ENCODE results near the gene ABHD4. TPM values are rescaled to one million over a fixed set of nuclear protein-coding genes. Genes with fewer than 3 reads are reported as not detected.
"Not testable (repeated sequence)": the region's sequence is repeated elsewhere in the genome, so short reads cannot be mapped to it uniquely, and the experiment has no call there.

ABHD4 gene
- total RNA-seq, 1 experiment from 2014 or later: 39.3 TPM

DNA sequence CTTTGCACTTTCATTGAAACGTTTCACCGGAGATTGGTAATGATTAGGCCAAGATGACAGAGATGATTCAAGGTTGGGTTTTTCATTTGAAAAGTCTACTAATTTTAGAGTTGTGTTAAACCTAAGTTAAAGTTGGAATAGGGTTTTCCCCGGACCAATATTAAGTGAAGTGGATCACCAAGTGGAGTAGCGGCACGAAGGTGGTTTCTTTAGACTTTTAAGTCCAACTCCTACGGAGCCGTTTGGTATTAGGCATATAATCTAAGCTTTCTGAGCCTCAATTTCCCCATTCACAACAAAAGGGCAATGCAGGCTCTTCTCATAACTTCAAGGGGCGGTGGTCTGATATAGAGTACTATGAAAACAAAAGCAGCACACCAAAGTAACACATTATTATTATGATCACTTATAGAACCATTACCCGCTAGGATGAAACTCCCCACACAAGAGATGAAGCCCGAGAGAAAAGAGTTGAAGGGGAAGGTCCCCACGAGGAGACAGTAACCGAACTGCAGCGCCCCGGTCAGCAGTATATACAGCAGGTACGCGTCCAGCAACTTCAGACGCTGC is 9.5 kb upstream of the ABHD4 start:
- DNase-seq (ENCODE audit: extremely low read depth, low read depth): no peak

DNA sequence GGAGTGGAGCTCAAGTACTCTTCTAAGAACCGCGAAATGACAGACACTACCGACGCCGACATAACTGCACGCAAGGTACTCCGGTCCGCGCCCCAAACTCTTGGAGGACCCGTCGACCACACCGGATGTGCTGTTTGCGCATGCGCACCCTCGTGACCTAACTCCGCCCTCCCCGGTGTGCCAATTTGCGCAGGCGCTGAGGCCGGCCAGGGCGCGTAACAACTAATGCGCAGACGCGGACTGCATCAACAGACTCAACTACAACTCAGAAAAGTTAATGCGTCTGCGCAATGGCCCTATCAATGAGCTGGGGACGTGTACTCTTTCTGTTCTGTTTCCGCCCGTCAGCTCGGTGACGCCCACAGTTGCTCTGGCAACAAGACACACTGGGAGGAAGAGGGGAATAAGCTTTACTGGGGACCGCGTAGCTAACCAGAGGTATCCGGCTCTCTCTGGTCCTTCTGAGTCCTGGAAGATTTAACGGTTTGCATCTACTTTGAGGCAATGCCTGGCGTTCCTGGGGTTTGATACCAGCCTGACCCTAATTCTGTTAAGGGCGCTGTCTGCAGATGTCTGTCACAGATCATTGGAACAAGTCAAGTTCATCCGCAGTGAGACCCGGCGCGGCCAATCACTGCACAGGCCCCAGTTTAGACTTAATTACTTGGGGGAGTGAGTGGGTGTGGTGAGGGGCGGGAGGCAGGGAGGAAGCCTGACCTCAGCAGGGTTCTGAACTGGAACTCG is 8.8 kb upstream of the ABHD4 start, which contains the start of gene DAD1:
Gene DAD1 (minus strand): TSS at position 129 of the 744 bp plus-strand sequence. CDS start 67 bp downstream, at position 62.
- peak; percentile 100 for DNase-seq (ENCODE audit: extremely low read depth, low read depth)

DNA sequence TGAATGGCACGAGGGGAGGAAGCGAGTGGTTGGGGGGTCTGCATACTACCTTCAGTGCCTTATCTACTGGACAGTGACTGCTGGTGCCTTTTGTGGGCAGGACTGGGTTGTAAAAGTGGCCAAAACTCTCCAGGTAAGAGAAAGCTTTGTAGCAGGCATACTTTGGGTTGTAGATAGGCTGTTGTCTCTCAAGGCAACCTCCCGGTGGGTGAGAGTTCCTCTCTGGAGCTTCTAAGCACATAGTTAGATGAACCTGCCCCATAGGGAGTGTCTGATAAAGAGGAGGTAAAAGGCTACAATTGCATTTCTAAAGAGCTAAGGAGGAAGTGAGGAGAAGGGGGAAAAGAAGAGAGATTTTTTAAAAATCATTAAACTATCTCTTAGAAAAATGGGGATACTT is 4.9 kb upstream of the ABHD4 start:
- DNase-seq (ENCODE audit: extremely low read depth, low read depth): no peak

DNA sequence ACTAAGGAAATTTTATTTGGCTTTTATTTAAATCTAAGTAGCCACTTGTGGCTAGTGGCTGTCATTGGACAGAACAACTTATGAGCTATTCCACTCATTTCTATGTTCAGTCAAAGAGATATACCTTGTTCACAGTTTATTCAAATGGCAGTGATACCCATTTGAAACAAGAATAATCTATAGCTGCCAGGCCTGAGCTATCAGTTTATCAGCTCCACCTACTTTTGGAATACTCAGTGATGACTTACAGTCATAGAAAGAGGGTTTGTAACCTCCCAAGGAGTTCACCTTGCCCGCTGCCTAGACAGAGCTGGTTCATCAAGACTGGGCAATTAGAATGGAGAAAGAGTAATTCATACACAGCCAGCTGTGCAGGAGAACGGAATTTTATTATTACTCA is 4.5 kb upstream of the ABHD4 start:
- no peak for DNase-seq (ENCODE audit: extremely low read depth, low read depth)

DNA sequence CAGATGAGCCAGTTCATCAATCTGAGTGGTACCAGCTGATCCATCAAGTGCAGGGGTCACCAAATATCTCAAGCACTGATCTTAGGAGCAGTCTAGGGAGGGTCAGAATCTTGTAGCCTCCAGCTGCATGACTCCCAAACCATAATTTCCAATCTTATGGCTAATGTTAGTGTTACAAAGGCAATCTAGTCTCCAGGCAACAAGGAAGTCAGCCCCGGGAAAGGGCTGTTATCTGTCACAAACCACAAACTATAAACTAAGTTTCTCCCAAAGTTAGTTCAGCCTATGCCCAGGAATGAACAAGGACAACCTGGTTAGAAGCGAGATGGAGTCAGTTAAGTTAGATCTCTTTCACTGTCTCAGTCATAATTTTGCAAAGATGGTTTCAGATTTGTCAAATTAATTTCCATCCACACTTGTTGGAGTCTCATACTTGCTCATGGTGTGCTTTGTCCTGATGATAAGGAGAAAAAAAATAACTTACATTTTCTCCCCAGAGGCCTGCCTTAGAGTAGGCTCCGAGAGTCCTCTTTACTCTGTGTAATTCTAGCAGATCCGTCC is 3.9 kb upstream of the ABHD4 start:
- DNase-seq (ENCODE audit: extremely low read depth, low read depth): no peak

DNA sequence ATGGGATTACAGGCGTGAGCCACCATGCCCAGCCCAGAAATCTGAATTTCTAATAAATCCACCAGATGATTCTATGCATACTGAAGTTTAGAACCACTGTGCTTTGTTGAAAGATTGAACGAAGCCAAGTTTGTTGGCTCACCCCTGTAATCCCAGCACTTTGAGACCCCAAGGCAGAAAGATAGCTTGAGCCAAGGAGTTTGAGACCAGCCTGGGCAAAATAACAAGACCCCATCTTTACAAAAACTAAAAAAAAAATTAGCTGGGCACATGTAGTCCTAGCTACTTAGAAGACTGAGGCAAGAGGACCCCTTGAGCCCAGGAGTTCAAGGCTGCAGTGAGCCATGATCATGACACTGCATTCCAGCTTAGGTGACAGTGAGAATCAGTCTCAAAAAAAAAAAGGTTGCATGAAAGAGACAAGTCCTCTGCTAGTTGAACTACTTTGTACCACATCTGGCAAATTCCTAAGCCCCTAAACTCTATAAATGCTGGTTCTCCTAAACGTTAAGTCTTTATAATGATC is 1.7 kb upstream of the ABHD4 start:
- no peak for DNase-seq (ENCODE audit: extremely low read depth, low read depth)

DNA sequence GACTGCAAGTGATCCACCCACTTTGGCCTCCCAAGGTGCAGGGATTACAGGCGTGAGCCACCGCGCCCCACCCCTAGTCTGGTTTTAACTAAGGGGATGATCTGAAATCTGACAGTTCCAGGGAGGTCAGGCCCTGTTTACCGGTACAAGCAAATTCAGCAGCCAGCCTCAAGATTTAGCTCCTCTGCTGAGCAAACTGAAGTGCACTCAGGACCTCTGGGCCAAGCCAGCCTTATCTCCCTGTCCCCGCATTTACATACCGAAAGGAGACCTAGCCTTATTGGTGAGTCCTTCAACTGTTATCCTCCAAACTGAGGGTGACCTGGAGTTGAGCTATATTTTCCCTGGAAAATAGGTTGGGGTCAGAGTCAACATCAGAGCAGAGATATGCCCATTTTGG is 835 bp upstream of the ABHD4 start:
- DNase-seq (ENCODE audit: extremely low read depth, low read depth): no peak

DNA sequence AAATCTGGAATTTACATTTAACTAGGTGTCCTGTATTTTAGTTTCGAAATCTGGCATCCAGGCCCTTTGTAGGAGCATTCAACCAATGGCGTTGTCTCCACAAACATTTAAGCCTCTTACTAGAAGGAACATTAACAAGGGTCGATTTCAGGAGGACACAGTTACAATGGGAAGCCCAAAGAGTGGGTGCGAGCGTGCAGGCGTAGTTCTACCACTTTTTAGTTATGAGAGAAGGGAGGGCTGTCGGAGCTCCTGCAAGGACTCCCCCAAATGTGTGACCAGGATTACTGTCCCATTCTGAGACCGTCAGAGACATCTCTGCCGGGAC is 365 bp upstream of the ABHD4 start:
- DNase-seq (ENCODE audit: extremely low read depth, low read depth): no peak

DNA sequence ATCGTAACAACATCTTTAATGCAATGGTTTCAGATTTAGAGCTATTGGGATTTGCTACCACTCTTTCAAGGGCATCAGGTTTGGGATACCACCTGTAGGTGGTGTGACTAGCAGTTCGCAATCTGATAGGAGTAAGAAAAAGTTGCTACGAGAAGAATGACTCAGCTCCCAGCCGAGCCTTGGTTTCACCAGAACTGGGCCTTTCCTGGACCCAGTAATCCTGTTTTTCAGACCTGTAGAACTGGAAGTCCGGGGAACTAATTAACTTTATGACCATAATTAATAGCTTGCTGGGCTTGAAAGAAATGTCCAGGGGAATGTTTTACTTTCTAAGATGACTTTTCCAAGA is 770 bp downstream of the ABHD4 start:
- peak; percentile 67 for DNase-seq (ENCODE audit: extremely low read depth, low read depth)

DNA sequence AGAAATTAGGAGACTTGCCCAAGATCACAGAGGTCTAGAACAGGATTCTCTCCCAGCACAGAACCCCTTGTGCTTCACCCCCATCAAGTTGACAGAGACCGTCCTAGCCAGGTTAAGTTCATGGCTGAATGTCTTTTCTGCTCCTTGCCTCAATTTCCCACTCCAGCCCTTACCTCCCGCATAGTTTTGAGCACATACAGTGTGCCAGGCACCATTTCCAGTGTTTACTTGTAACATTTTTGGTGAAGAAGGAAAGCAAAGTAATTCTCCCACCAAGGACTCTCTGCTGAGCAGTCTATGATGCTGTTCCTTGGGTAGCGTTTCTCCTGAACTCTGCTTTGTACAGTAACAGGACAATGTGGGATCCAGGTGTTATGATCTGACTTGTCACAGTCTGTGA is 1.2 kb downstream of the ABHD4 start:
- DNase-seq (ENCODE audit: extremely low read depth, low read depth): no peak

DNA sequence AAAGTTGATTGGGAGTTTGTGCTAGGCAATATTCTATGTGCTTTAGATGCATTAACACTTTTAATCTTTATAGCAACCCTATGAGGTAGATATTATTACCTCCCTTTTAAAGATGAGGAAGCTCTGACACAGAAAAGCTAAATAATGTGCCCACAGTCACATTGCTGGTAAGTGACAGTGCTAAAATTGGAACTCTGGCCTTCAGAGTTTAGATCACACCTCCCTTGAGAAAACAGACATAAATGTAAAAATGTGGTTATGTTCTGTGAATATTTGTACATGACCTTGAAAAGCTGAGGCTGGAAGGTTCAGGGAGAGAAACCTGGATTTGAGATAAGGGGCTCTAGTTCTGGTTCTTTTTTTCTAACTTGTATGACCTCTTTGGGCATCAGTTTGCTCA is 1.9 kb downstream of the ABHD4 start:
- DNase-seq (ENCODE audit: extremely low read depth, low read depth): no peak

DNA sequence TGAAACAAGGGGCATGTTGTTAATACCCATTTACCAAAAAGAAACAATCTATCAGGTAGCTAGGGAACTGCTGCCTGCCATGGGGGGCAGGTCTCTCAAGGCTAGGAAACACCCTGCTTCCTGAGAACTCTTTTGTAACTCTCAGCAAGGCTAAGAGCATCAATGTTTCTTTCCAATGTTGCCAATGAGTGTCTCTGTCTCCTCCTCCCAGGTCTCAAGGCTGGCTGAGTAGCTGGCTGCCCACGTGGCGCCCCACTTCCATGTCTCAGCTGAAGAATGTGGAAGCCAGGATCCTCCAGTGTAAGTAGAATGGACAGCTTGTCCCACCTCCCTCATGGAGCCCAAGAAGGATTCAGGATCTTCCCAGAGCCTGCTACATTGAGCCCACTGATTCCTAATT is 3.4 kb downstream of the ABHD4 start:
- no peak for DNase-seq (ENCODE audit: extremely low read depth, low read depth)

DNA sequence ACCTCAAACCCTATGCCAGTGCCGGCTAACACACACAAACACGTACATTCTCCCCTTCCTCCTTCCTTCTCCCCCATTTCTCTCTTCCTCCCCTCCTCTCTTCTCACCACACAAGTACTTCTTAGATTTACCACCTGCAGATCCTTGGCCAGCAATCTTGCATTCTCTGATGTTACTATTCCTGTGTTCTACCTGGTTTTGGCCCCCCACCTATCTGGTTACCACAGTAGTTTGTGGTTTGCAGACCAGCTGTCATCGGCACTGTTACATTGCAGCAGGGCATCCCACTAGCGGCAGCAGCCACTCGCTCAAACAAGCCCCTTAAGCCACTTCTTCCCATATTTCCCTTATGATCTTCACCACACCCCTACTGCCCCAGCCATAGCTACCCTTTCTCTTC is 3.9 kb downstream of the ABHD4 start:
- DNase-seq (ENCODE audit: extremely low read depth, low read depth): no peak

DNA sequence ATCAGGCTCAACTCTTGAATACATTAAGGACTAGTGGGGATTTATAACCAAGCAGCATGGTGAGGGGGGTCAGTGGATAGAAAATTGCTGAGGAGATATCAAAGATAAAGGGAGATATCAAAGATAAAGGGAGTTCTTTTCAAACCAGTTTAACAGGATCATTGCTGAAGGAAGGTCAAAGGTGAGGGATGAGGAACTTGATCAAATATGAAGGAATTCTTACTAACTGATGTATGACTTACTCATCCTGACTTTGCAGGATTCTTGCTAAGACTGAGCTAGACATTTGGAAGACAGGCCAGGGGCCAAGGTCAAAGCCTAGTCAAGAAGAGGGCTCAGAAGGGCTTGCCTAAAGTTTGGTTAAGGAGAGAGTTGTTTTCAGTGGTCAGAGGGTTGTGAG is 4.8 kb downstream of the ABHD4 start:
- no peak for DNase-seq (ENCODE audit: extremely low read depth, low read depth)

DNA sequence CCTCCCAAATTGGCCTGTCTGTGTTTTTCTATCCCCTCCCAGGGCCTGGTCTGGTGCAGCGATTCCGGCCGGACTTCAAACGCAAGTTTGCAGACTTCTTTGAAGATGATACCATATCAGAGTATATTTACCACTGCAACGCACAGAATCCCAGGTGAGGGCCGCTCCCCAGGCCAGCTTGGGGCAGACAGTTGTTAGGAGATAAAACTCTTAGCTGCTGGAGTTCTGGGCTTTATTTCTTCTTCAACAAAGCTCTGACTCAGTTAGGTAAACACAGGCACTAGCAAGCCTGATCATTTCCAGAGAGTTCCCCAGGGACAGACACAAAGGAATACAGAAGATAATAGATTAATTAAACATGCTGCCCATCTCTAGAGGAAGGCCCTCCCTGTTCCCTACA is 8.3 kb downstream of the ABHD4 start:
- DNase-seq (ENCODE audit: extremely low read depth, low read depth): no peak

DNA sequence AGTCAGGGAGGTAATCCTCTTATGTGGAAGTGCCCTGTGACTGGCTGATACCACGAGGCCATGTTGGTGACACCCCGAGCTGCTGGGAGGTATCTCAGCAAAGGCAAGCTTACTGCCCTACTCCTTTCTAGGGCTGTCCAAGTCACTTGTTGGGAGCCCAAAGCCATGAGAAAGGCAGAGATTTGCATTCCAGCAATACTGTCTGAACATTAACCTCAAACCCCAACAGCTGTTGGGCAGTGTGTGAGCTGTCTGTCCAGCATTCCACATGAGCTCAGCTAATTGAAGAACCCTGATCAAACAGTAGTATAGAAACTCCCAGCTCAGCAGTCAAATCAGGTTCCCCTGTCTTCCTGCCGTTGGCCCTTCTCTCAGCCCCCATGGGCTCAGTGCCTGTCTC is 9.2 kb downstream of the ABHD4 start:
- no peak for DNase-seq (ENCODE audit: extremely low read depth, low read depth)

DNA sequence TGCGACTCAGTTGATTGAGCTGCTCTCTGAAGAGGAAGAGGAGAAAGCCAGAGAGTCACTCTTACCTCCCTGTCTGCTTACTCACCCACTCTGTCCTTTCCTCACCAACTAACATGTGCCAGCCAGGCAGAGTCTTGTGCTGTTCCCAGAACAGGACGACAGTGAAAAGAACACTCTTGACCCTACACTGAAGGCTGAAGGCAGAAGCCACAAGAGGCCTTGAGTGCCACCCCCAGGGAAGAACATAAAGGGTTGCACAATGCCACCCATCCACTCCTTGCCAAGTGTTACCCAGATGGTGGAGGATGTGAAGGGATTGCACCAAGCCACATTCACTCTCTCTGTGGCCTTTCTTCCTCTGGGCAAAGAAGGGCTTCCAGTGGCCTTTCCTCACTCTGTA is 12.8 kb downstream of the ABHD4 start:
- no peak for DNase-seq (ENCODE audit: extremely low read depth, low read depth)

DNA sequence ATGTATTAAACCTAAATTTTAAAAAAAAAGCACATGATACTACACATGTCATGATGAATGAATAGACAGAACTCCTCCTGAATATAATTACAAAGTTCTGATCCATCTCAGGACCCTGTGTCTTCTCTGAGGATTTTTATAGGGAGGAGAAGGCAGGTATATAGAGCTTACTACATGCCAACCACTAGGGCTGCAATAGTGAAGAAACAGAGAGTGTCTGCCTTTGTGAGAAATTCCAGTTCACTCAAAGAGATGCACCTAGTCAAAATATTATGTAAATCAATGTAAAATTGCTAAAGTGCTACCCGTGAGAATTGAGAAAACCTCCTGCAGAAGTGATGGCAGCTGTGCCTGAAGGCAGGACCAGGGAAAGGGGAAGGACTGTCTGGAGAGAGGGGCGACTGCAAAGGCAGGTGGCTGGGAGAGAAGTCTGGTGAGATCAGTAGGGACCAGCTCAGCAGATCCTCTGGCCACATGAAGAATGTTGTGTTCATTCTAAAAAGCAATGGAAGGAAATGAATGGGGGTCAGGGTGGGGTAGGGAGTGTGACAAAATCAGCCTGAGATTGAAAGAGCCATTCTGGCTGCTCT is 15.1 kb downstream of the ABHD4 start:
- no peak for DNase-seq (ENCODE audit: extremely low read depth, low read depth)

DNA sequence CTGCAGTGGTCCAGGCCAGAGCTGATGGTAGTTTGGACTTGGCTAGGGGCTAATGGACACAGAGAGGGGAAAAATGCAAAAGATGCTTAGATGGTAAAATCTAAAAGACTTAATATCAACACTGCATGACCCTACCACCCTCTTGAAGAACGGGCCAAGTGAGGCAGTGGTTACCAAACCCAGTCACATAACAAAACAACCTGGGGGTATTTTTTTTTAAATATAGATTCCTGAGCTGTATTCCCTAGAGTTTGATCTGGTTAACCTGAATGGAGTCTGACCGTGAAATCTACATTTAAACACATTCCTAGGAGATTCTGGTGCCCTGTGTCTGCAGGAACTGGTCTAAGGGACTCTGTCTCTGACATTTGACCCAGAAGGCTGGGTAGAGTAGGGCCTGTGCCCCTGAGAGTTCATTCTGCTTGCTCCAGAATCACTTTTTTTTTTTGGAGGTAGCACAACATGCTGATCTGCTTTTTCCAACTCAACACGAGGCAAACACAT is 15.7 kb downstream of the ABHD4 start:
- no peak for DNase-seq (ENCODE audit: extremely low read depth, low read depth)

DNA sequence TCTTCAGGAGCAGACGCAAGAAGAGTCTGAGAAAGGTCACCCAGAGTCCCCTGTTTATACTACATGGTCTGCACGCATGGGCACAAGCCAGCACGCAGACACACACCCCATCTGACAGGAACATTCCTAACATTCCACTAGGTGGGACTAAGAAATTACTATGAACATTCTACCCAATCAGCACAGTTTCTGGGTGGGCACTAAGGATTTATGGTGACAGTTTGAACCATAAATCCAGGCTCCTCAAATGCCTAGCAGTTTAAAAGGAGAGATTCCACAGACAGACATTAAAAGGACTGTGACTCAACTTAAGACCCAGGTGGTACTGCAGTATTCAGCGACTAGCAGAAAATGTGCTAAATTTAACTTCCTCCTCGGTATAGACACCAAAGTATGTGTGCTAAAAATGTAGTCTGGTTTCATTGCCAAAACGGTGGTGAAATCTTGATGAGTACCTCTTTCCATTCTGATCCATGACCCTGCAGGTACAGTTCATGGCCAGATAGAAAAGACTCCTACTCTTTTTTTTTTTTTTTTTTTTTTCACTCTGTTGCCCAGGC is 16.2 kb downstream of the ABHD4 start:
- peak; percentile 59 for DNase-seq (ENCODE audit: extremely low read depth, low read depth)

DNA sequence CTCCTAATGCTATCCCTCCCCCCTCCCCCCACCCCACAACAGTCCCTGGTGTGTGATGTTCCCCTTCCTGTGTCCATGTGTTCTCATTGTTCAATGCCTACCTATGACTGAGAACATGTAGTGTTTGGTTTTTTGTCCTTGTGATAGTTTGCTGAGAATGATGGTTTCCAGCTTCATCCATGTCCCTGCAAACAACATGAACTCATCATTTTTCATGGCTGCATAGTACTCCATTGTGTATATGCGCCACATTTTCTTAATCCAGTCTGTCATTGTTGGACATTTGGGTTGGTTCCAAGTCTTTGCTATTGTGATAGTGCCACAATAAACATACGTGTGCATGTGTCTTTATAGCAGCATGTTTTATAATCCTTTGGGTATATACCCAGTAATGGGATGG is 17.7 kb downstream of the ABHD4 start:
- DNase-seq (ENCODE audit: extremely low read depth, low read depth): not testable (repeated sequence)
